Esophagus muscularis mucosa (tissue), 4 donors: ENCODE measurements around the gene SGF29. TPM values are rescaled to one million over a fixed set of nuclear protein-coding genes. Genes with fewer than 3 reads are reported as not detected.
"Not testable (repeated sequence)": the region's sequence is repeated elsewhere in the genome, so short reads cannot be mapped to it uniquely, and the experiment has no call there.

Experiments
- DNase-seq: peaks from one replicate; pipeline ENCODE4 v3.0.0-alpha.2; 2017; ENCODE audit errors: extremely low spot score
- H3K27ac ChIP-seq, 4 donors: fragments of 200-600 bp; sonication (generic); replicated peaks in 1 of 4; 1 replicate in 3 of 4; 2 replicates in 1 of 4; pipeline ENCODE4 v1.5.1; 2016 to 2019; ENCODE audit warnings: mild to moderate bottlenecking in 1 of 4
- H3K27me3 ChIP-seq, 4 donors: fragments of 200-600 bp; sonication (generic); one replicate each; pipeline versions ENCODE4 v1.5.1 to v1.6.0; 2016 to 2019
- H3K36me3 ChIP-seq, 4 donors: fragments of 200-600 bp; sonication (generic); one replicate each; pipeline ENCODE4 v1.5.1; 2016 to 2019
- H3K4me1 ChIP-seq, 4 donors: fragments of 200-600 bp; sonication (generic); one replicate each; pipeline ENCODE4 v1.5.1; 2016 to 2019
- H3K4me3 ChIP-seq, 4 donors: fragments of 200-600 bp; sonication (generic); 1 replicate in 2 of 4; 2 replicates in 2 of 4; pipeline ENCODE4 v1.5.1; 2016 to 2019; ENCODE audit warnings: mild to moderate bottlenecking in 4 of 4, moderate library complexity in 1 of 4
- H3K9me3 ChIP-seq, 4 donors: fragments of 200-600 bp; sonication (generic); 1 replicate in 3 of 4; 2 replicates in 1 of 4; pipeline ENCODE4 v1.5.1; 2016 to 2019
- CTCF ChIP-seq, 3 experiments: fragments of 200-600 bp in 2 of 3; fragments of 450-650 bp in 1 of 3; sonication (generic) in 2 of 3; IDR thresholded peaks; one replicate each; pipeline ENCODE4 v1.5.1; 2017 to 2019; ENCODE audit warnings: antibody characterized with exemption in 3 of 3, mild to moderate bottlenecking in 2 of 3, moderate library complexity in 1 of 3
- EP300 ChIP-seq: sonication (generic); formaldehyde crosslinking; IDR thresholded peaks from one replicate; pipeline ENCODE4 v1.6.1; 2017; ENCODE audit warnings: antibody characterized with exemption
- POLR2A ChIP-seq: fragments of 450-650 bp; IDR thresholded peaks from one replicate; pipeline ENCODE4 v1.6.1; 2017; ENCODE audit warnings: antibody characterized with exemption, moderate library complexity, mild to moderate bottlenecking, low read depth
- POLR2AphosphoS5 ChIP-seq, 2 donors: sonication (generic); formaldehyde crosslinking; IDR thresholded peaks; one replicate each; pipeline ENCODE4 v1.6.1; 2017; ENCODE audit warnings: antibody characterized with exemption in 2 of 2
- WGBS: methylation state at CpG from one replicate; pipeline ENCODE4 v1.1.5; 2018; 5-methylcytosine and 5-hydroxymethylcytosine counted together
- intact Hi-C: fragments of 100-400 bp; cut with DNase I; formaldehyde crosslinking; loops from one replicate; pipeline ENCODE4 v1.15.1; 2023
- total RNA-seq, 4 donors: library from RNA; depleted of rRNA; stranded (reverse); fragments of >200 nt; gene quantifications; one replicate each; pipeline versions ENCODE4 v1.1.0 to v1.2.1, GENCODE V29; 2016

SGF29 gene
- total RNA-seq, 4 donors from 2014 or later, result 33.2 to 43.4 (median 39.9) TPM

- intact Hi-C loops, result no loop called here
- H3K36me3 ChIP-seq, result peaks cover 0 to 23% (median 8%) of the 10 kb centered on the region in 4 donors
- H3K9me3 ChIP-seq, result no peaks in the 10 kb centered on the region
- WGBS, result 91% methylated on average over 9 of the region's 9 CpGs
- no peak overlapping the region for H3K4me3 ChIP-seq
- no peak for DNase-seq
- no peak for TF ChIP-seq EP300
- TF ChIP-seq POLR2A, result no peak
- no peak for TF ChIP-seq POLR2AphosphoS5 (IDR thresholded peaks at IDR 0.05)
- TF ChIP-seq CTCF (IDR thresholded peaks at IDR 0.05), result no peak
- peaks cover 0 to 3% (median 0%) of the 10 kb centered on the region in 4 donors for H3K27me3 ChIP-seq
- peaks cover 18 to 23% (median 19%) of the 10 kb centered on the region in 4 donors for H3K4me1 ChIP-seq
- H3K27ac ChIP-seq, result no peak overlapping the region
Measured at GRCh38 chr16:28607116-28607623, 53.5 kb downstream of the SGF29 start.

- H3K27ac ChIP-seq, H3K27me3 ChIP-seq, H3K4me3 ChIP-seq, H3K9me3 ChIP-seq, intact Hi-C loops: not testable (repeated sequence)
- WGBS, result 91% methylated on average over 10 of the region's 10 CpGs
- H3K4me1 ChIP-seq, result peaks cover 18 to 23% (median 19%) of the 10 kb centered on the region in 4 donors
- DNase-seq, result peak; percentile 62
- peaks cover 0 to 23% (median 8%) of the 10 kb centered on the region in 4 donors for H3K36me3 ChIP-seq
Measured at GRCh38 chr16:28607681-28608495, 54.2 kb downstream of the SGF29 start.

GRCh38 chr16:28608496-28608808, 54.7 kb downstream of the SGF29 start:
- H3K27me3 ChIP-seq, H3K27ac ChIP-seq, H3K9me3 ChIP-seq, H3K4me3 ChIP-seq, intact Hi-C loops, DNase-seq: not testable (repeated sequence)
- Histone ChIP-seq H3K36me3 (peaks cover 0 to 23% (median 8%) of the 10 kb centered on the region in 4 donors), H3K4me1 (peaks cover 18 to 23% (median 19%) of the 10 kb centered on the region in 4 donors)
- WGBS, result 93% methylated on average over 3 of the region's 7 CpGs

- H3K9me3 ChIP-seq, H3K27me3 ChIP-seq, intact Hi-C loops: not testable (repeated sequence)
- WGBS, result 78% methylated on average over 9 of the region's 11 CpGs
- Histone ChIP-seq H3K36me3 (peaks cover 0 to 23% (median 8%) of the 10 kb centered on the region in 4 donors), H3K4me1 (peaks cover 18 to 23% (median 19%) of the 10 kb centered on the region in 4 donors), H3K4me3 (peak overlapping the region; percentile 38 to 52 (median 42)), H3K27ac (peak overlapping the region in 3 of 4 donors; percentile 28 to 55 (median 45))
- DNase-seq, result peak; percentile 91
Measured at GRCh38 chr16:28608867-28609596, 55.3 kb downstream of the SGF29 start.

- H3K9me3 ChIP-seq, result no peaks in the 10 kb centered on the region
- H3K27me3 ChIP-seq, result no peaks in the 10 kb centered on the region
- peaks cover 18 to 23% (median 19%) of the 10 kb centered on the region in 4 donors for H3K4me1 ChIP-seq
- H3K36me3 ChIP-seq, result peaks cover 0 to 15% (median 8%) of the 10 kb centered on the region in 4 donors
- TF ChIP-seq POLR2AphosphoS5 (IDR thresholded peaks at IDR 0.05), result no peak
- TF ChIP-seq POLR2A, result no peak
- TF ChIP-seq CTCF (IDR thresholded peaks at IDR 0.05), result no peak
- TF ChIP-seq EP300, result no peak
- DNase-seq, result peak; percentile 92
- peak within 1 kb of the TSS in 3 of 4 donors; percentile 28 to 55 (median 45) for H3K27ac ChIP-seq
- intact Hi-C loops, result no loop called here
- WGBS, result 47% methylated on average over 11 of the region's 11 CpGs
- peak within 1 kb of the TSS; percentile 38 to 52 (median 42) for H3K4me3 ChIP-seq
Measured at GRCh38 chr16:28609631-28610594, 56.2 kb downstream of the SGF29 start, which contains the start of gene SULT1A1. Gene SULT1A1, minus strand, starts transcription at chr16:28610044. Its CDS starts 1,189 bp downstream, at chr16:28608855.
